H1 (cell line): ENCODE measurements around the gene TNFRSF11A. TPM values are rescaled to one million over a fixed set of nuclear protein-coding genes. Genes with fewer than 3 reads are reported as not detected.

Experiments used
- EP300 ChIP-seq, 2 experiments: IDR thresholded peaks; 1 replicate in 1 of 2; 2 replicates in 1 of 2; pipeline ENCODE4 v1.6.1; 2011 to 2012; ENCODE audit warnings: low read depth in 2 of 2, low read length in 2 of 2, mild to moderate bottlenecking in 2 of 2, borderline replicate concordance in 1 of 2, inconsistent platforms in 1 of 2, moderate library complexity in 1 of 2
- KDM4A ChIP-seq: IDR thresholded peaks from one replicate; pipeline ENCODE4 v1.7.1; 2012; ENCODE audit warnings: low read depth, mild to moderate bottlenecking, moderate library complexity, low read length, inconsistent platforms; ENCODE audit not compliant: severe bottlenecking
- RBBP5 ChIP-seq: IDR thresholded peaks from 2 replicates; pipeline ENCODE4 v1.7.1; 2012; ENCODE audit warnings: low read depth, mild to moderate bottlenecking, inconsistent platforms, low read length, moderate library complexity, borderline replicate concordance
- SAP30 ChIP-seq: fragments of 300-600 bp; sonication (generic); IDR thresholded peaks from 2 replicates; pipeline ENCODE4 v1.7.1; 2012; ENCODE audit warnings: low read length, moderate library complexity, mild to moderate bottlenecking, inconsistent platforms; ENCODE audit not compliant: insufficient read depth, insufficient replicate concordance
- SIX5 ChIP-seq: IDR thresholded peaks from 2 replicates; pipeline ENCODE4 v1.6.1; 2011; ENCODE audit warnings: mild to moderate bottlenecking, low read depth, low read length
- SP4 ChIP-seq: IDR thresholded peaks from 2 replicates; pipeline ENCODE4 v1.6.1; 2012; ENCODE audit warnings: low read length, inconsistent platforms
- polyA plus RNA-seq, 7 experiments: library from polyadenylated mRNA; depleted of rRNA in 3 of 7; stranded (reverse) in 5 of 7; unstranded in 2 of 7; fragments of >200 nt in 5 of 7; fragments of 200-250 nt in 2 of 7; gene quantifications; 1 replicate in 5 of 7; 2 replicates in 1 of 7; 4 replicates in 1 of 7; pipeline versions ENCODE4 v1.2.1 to v1.2.3, GENCODE V29; 2011 to 2013; ENCODE audit warnings: missing spikeins in 2 of 7, mixed read lengths in 2 of 7
- total RNA-seq: library from RNA; stranded (reverse); fragmentation: NEBNext Ultra II Directional; extraction: Animal tissue kit (Norgen Biotek cat#: 25700); gene quantifications from 2 replicates; pipeline ENCODE4 v1.2.1, GENCODE V29; 2021
- TF ChIP-seq, protein P1 (sequence below): IDR thresholded peaks from 2 replicates; pipeline ENCODE4 v1.6.1; 2012; ENCODE audit warnings: low read length, inconsistent platforms

Gene TNFRSF11A
- total and polyA plus RNA-seq, 2 of the 8 experiments (the other 6 are each of a cell fraction or from before 2014, with no cell fraction given) = 8.7 to 10.6 TPM

- TF ChIP-seq KDM4A (no peak), RBBP5 (no peak), SAP30 (no peak), SP4 (no peak), SIX5 (no peak), EP300 (IDR thresholded peaks at IDR 0.05; ENCODE audit: borderline replicate concordance in 1 of 2, low read depth in 2 of 2, low read length in 2 of 2) (no peak)
- TF ChIP-seq, protein P1, sequence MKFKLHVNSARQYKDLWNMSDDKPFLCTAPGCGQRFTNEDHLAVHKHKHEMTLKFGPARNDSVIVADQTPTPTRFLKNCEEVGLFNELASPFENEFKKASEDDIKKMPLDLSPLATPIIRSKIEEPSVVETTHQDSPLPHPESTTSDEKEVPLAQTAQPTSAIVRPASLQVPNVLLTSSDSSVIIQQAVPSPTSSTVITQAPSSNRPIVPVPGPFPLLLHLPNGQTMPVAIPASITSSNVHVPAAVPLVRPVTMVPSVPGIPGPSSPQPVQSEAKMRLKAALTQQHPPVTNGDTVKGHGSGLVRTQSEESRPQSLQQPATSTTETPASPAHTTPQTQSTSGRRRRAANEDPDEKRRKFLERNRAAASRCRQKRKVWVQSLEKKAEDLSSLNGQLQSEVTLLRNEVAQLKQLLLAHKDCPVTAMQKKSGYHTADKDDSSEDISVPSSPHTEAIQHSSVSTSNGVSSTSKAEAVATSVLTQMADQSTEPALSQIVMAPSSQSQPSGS = no peak
- TF ChIP-seq, all 59 proteins: peak for 0
These were observed 45.1 kb upstream of the TNFRSF11A start (continued) for GRCh38 chr18:62280058-62280457.
